ENCODE measurements around the gene BRD1.

The BRD1 gene

DNA sequence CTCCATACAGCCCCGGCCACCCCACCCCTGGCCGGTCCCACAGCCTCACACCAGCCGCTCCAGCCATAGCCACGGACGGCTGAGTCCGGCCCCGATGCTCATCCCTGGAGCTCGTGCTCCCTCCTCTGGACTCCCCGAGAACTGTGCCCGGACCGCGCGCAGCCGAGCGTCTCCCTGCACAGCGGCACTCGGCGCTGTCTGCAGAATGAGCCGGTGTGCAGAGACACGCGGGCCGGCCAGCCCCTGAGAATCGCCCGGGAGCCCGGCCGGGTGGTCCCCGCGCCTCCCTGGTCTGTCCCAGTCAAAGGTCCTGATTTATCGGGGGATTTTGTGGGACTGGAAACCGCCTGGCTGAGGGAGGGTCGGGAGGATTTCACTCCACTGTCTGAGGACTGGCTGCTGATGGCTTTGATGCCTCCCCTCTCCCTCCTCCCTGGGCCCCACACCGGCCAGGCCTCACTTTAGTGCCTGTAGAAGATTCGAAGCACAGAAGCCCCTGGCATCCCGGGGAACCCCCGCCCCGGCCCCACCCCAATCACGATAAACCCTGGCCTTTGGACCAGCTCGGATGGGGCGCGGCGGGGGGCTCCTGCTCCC is 102.7 kb downstream of the BRD1 start:
- DNase-seq: no peak

DNA sequence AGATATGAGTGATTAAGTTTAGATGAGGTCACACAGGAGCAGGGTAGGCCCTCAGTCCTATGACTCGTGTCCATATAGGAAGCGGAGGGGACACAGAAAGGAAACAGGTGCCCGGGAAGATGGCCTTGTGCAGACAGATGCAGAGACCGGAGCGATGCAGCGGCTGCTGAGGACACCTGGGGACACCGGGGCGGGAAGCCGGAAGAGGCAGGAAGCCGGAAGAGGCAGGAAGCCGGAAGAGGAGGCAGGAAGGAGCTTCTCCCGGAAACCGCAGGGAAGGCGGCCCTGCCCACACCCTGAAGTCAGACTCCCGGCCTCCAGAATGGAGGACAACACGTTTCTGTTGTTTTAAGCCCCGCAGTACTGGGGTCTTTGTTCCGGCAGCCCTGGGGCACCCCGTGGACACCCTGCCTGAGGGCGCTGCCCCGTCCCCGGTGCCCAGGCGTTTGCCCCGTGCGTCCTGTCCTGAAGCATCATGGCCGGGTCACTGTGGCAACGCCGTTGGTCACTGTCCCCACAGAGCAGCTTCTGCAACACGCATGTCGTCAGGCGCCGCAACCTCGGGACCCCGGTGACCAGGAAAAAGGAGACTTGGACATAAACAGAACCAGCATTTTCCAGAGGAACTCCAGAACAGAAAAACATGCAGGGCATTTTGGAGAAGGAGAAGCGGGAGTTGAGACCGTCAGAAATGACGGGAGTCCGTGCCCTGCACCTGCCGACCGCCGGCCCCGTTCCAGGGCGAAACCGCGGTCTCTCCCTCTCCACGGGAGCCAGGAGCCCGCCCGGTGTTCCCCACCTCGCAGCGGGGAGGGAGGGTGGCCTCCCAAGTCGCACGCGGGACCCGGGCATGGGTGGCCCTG is 103.4 kb downstream of the BRD1 start:
- no peak for DNase-seq

DNA sequence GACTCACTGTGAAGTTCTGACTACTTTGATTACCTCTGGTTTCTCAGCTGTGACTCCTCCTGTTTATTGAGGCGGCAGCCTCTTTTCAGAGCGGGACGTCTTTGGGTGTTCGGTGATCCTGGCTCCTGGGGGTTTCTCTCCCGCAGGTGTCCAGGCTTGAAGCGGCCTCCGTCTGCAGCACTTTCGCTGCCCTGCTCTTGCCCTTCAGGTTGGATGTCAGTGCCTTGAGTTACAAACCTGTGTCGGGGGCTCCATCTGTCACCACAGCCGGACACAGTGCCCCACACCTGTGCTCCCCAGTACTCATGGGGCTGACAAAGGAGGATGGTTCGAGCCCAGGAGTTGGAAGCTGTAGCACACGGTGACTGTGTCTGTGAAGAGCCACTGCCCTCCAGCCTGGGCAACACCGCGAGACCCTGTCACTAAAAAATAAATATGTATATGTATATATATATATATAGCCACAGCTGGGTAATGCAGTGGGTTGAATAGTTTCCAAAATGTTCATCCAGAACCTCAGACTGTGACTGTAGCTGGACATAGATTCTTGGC is 104.1 kb downstream of the BRD1 start:
- no peak for DNase-seq

Data from NCI-H187 treated with DMSO at 0.1 percent for 48 hours (cell line).